ENCODE results near the gene VPS18. TPM values are rescaled to one million over a fixed set of nuclear protein-coding genes. Genes with fewer than 3 reads are reported as not detected.

The VPS18 gene
- total RNA-seq, 1 experiment from 2014 or later, result 14.3 TPM

DNA sequence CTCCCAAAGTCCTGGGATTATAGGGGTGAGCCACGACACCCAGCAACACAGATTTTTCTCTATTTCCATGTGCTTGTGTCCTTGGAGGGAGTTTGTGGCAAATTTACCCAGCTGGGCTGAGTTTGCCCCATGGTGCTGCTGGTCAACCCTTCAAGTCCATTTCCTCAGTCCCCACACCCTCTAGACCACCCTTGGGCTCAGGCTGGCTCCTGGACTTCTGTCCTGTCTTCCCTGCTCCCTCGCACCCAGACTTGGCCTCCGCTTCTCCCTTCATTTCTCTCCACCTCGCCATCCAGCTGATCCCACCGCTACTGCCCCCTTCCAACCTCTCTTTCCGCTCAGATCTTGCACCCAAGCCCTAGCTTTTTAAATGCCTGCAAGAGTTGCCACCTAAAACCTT, 12.9 kb upstream of the VPS18 start:
- Mint-ChIP-seq H3K36me3 (ENCODE audit: insufficient read depth, unreplicated experiment) (no peaks in the 10 kb centered on the region), H3K4me3 (ENCODE audit: low read depth, unreplicated experiment) (no peak overlapping the region), H3K27ac (ENCODE audit: unreplicated experiment) (no peak overlapping the region), H3K4me1 (ENCODE audit: low read depth, unreplicated experiment) (no peaks in the 10 kb centered on the region), H3K9me3 (ENCODE audit: low read depth, unreplicated experiment) (no peaks in the 10 kb centered on the region), H3K27me3 (ENCODE audit: unreplicated experiment) (no peaks in the 10 kb centered on the region)
- TF ChIP-seq, protein P1, sequence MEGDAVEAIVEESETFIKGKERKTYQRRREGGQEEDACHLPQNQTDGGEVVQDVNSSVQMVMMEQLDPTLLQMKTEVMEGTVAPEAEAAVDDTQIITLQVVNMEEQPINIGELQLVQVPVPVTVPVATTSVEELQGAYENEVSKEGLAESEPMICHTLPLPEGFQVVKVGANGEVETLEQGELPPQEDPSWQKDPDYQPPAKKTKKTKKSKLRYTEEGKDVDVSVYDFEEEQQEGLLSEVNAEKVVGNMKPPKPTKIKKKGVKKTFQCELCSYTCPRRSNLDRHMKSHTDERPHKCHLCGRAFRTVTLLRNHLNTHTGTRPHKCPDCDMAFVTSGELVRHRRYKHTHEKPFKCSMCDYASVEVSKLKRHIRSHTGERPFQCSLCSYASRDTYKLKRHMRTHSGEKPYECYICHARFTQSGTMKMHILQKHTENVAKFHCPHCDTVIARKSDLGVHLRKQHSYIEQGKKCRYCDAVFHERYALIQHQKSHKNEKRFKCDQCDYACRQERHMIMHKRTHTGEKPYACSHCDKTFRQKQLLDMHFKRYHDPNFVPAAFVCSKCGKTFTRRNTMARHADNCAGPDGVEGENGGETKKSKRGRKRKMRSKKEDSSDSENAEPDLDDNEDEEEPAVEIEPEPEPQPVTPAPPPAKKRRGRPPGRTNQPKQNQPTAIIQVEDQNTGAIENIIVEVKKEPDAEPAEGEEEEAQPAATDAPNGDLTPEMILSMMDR (IDR thresholded peaks at IDR 0.05; ENCODE audit: unreplicated experiment), result no peak
- BruUV-seq (replicated peaks), result no TSS peak
- CTCF ChIA-PET, result interaction anchor here (1.2 kb wide), 1 partner anchor 10 kb away, joined by 3 read pairs; no protein-coding TSS in a partner anchor
- intact Hi-C loops (cut with micrococcal nuclease; ENCODE audit: unreplicated experiment), result no loop called here
- no peak for DNase-seq

DNA sequence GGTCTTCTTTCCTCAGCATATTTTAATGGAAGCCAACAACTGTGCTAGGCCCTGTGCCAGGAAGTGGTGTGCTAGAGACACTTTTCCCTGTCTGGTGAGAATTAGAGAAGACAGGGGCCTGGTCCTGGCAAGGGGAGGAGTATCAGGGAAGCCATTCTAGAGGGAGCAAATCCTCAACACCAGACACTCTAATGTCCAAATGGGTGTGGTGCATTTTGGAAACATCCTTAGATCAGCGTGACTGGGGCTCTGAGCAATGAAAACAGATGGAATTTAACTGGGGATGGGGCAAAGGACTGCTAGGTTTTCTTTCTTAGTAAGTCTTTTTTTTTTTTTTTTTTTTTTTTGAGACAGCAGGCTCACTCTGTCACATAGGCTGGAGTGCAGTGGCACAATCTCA, 7.7 kb upstream of the VPS18 start:
- TF ChIP-seq, protein P1 (IDR thresholded peaks at IDR 0.05; ENCODE audit: unreplicated experiment), result no peak
- H3K27ac Mint-ChIP-seq (ENCODE audit: unreplicated experiment), result no peak overlapping the region
- intact Hi-C loops (cut with micrococcal nuclease; ENCODE audit: unreplicated experiment), result no loop called here
- no peaks in the 10 kb centered on the region for H3K27me3 Mint-ChIP-seq (ENCODE audit: unreplicated experiment)
- no peaks in the 10 kb centered on the region for H3K9me3 Mint-ChIP-seq (ENCODE audit: low read depth, unreplicated experiment)
- no peak overlapping the region for H3K4me3 Mint-ChIP-seq (ENCODE audit: low read depth, unreplicated experiment)
- CTCF ChIA-PET, result no interaction called here
- no peak for DNase-seq
- no peaks in the 10 kb centered on the region for H3K36me3 Mint-ChIP-seq (ENCODE audit: insufficient read depth, unreplicated experiment)
- H3K4me1 Mint-ChIP-seq (ENCODE audit: low read depth, unreplicated experiment), result peaks cover 4% of the 10 kb centered on the region
- no TSS peak for BruUV-seq (replicated peaks)

DNA sequence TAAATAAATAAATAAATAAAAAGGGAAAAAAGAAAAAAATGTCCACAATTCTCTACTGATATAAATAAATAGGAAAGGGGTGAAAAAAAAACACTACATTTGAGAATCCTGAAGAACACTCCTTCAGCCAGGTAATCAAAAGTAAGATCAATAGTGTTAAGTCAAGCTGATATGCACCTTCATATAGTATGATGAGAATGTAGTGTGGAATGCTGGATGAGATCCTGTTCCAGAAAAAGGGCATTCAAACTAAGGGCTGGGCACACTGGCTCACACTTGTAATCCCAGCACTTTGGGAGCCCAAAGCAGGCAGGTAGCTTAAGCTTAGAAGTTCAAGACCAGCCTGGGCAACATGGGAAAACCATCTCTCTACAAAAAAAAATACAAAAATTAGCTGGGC, 5.1 kb upstream of the VPS18 start:
- no peak for DNase-seq
- peaks cover 11% of the 10 kb centered on the region for H3K4me1 Mint-ChIP-seq (ENCODE audit: low read depth, unreplicated experiment)
- no peak overlapping the region for H3K4me3 Mint-ChIP-seq (ENCODE audit: low read depth, unreplicated experiment)
- peaks cover 9% of the 10 kb centered on the region for H3K36me3 Mint-ChIP-seq (ENCODE audit: insufficient read depth, unreplicated experiment)
- no peak overlapping the region for H3K27ac Mint-ChIP-seq (ENCODE audit: unreplicated experiment)
- TF ChIP-seq, protein P1 (IDR thresholded peaks at IDR 0.05; ENCODE audit: unreplicated experiment), result no peak
- CTCF ChIA-PET, result interaction anchor here (1.3 to 4.4 kb wide), 2 partner anchors 10 to 31 kb away, joined by 3 to 92 read pairs; no protein-coding TSS in a partner anchor
- H3K27me3 Mint-ChIP-seq (ENCODE audit: unreplicated experiment), result no peaks in the 10 kb centered on the region
- intact Hi-C loops (cut with micrococcal nuclease; ENCODE audit: unreplicated experiment), result no loop called here
- no peaks in the 10 kb centered on the region for H3K9me3 Mint-ChIP-seq (ENCODE audit: low read depth, unreplicated experiment)
- BruUV-seq (replicated peaks), result no TSS peak

DNA sequence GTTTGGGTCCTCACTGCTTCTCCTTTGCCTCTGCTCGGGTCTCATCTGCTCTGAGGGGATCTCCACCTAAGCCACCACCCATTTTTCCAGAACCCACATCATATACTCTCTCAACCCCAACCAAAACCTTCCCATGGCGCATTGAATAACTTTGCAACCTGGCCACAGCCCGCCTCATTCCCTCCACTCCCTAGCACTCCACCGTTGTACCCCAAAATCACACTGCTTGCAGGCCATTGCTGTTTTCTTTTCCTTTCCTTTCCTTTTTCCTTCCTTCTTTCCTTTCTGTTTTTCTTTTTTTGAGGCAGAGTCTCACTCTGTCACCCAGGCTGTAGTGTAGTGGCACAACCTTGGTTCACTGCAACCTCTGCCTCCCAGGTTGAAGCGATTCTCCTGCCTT, 3.1 kb upstream of the VPS18 start:
- CTCF ChIA-PET, result interaction anchor here (0.5 to 4.4 kb wide), 11 partner anchors 10 to 197 kb away, joined by 3 to 92 read pairs (median 6); partner anchors contain the start of genes C15orf62, RAD51 and RHOV
- Mint-ChIP-seq H3K9me3 (ENCODE audit: low read depth, unreplicated experiment) (no peaks in the 10 kb centered on the region), H3K27me3 (ENCODE audit: unreplicated experiment) (no peaks in the 10 kb centered on the region), H3K4me1 (ENCODE audit: low read depth, unreplicated experiment) (peaks cover 18% of the 10 kb centered on the region), H3K27ac (ENCODE audit: unreplicated experiment) (no peak overlapping the region), H3K4me3 (ENCODE audit: low read depth, unreplicated experiment) (no peak overlapping the region), H3K36me3 (ENCODE audit: insufficient read depth, unreplicated experiment) (peaks cover 26% of the 10 kb centered on the region)
- BruUV-seq (replicated peaks), result no TSS peak
- intact Hi-C loops (cut with micrococcal nuclease; ENCODE audit: unreplicated experiment), result no loop called here
- TF ChIP-seq, protein P1 (IDR thresholded peaks at IDR 0.05; ENCODE audit: unreplicated experiment), result no peak
- DNase-seq, result no peak

Data from Calu3 (cell line).